ENCODE results near the gene PAGE4.

Gene PAGE4

DNA sequence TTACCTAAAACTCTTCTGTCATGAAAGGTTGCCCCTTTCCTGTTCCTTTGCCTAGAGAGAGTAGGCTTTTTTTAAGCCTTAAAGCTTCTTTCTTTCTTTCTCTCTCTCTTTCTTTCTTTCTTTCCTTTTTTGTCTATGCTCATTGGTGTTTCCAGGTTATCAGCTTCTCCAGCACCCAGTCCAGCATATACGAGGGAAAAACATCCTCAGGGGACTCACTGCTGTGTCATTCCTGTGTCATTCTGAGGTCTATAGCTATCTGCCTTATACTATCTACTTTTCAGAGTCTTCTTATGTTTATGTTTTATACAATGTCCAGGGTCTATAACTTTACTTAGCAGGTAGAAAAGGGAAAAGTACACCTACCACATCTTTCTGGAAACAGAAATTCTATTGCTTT lies 39.6 kb downstream of the PAGE4 start:
- DNase-seq (ENCODE audit: low read depth, low spot score), result no peak

DNA sequence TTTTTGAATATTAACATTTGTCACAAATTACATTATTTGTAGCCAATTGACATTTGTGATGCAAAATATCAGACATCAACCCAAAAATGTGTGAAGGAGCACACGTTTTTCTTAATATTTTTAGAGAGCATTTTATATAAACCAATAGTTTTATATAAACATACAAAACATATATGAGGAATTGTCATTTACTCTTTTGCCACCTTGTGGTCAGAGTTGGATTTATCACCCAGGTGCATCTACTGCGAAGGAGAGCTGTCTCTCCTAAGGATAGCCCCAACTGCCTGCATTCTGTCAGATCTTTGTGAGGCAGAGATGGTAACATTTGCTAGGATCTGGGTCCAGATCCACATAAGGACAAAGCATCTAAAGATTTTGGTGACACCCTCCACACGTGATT lies 47.6 kb downstream of the PAGE4 start:
- peak; percentile 44 for DNase-seq (ENCODE audit: low read depth, low spot score)

DNA sequence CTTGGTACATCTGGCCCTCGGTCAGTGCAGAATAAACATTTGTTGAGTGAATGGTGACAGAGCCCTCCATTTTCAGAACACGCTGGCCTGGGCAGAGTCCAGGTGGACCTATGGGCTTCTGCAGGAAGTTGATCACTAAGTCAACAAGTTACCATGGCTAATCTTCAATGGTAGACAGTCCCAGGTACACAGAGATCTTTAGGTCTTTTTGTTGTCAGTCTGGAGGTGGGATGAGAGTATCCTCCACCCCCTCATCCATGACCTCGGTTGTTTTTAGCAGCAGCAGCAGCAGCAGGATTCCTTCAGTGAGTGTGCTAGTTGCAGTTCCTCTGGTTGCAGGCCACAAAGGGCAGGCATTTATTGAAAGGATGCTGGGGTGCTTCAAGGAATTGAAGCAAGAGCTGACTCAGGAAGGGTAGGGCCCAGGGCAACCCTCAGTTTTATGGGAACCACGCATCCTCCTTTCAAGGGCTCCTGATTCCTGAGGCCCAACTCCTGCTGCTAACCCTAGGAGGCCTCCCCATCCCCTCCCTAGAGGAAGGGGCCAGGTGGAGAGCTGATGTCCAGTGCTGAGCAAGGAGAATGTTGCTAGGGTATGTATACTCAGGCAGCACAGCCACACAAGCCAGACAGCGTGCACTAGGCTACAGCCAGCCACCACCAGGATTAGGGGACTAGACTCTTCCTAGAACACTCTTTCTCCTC lies 48.4 kb downstream of the PAGE4 start:
- no peak for DNase-seq (ENCODE audit: low read depth, low spot score)

DNA sequence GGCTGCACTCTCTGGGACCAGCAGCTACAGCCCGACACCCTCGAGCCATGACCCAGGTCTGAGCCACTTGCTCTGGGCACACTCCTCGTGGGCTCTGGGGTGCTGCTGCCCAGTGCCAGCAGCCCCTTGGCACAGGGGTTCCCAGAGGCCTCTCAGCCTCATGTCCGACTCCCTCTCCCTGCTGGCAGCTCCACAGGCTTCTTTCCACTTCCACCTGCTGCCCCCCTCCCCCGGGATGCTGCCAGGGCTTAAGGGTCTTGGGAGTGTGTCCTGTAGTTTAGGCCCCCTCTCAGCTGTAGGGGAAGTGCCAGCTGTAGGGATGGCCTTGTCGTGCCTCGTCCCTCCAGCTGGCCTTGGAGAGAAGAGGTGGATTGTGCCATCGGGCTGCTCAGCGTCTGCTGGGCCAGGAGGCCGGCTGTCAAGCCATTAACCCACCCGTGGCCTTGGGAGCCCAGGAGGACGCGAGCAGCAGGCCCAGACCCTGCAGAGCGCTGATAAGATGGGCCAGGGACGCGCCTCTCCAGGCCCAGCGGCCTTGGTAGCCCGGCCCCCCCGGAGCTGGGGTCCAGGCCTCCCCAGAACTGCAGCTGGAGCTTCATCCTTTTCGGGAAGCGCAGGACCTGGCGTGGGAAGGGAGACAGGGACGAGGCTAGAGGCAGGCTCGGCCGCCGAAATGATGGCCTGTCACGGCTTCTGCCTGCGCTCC lies 49.2 kb downstream of the PAGE4 start:
- peak; percentile 18 for DNase-seq (ENCODE audit: low read depth, low spot score)

DNA sequence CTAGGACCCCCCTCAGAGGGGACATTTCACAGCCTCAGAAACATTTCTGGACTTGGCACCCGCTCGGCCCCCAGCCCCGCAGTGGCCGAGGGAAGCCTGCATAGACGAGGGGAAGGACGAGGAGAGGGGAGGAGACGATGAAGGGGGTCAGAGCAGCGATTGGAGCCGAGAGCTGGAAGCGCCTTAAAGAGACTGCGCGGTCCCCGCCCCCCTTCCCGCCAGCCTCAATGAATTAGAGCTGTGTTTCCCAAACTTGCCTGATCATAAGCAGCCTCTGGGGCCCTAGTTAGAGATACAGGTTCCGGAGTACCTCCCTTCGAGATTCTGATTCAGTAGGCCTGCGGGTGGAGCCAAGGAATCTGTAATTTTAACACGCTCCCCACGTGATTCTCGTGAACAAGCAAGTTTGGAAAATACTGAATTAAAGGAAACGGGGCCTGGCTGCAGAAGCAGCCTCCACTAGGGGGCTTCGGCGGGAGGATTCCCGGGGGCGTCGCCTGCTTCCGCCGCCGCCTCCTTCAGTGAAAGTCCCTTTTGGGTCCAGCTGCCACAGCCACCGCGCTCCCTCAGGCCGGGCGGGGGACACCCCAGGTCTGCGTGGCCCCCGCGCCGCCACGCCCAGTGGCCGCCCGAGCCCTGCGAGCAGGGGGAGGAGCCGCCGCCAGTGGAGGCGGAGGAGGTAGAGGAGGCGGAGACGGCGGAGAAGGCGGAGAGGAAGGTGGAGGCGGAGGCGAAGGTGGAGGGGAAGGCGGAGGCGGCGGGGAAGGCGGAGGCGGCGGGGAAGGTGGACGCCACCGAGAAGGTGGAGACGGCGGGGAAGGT lies 49.9 kb downstream of the PAGE4 start, which contains the start of gene USP27X:
USP27X (plus strand) TSS at position 651 of the 822 bp plus-strand sequence. CDS start 824 bp downstream, outside the sequence.
- DNase-seq (ENCODE audit: low read depth, low spot score), result peak; percentile 84

DNA sequence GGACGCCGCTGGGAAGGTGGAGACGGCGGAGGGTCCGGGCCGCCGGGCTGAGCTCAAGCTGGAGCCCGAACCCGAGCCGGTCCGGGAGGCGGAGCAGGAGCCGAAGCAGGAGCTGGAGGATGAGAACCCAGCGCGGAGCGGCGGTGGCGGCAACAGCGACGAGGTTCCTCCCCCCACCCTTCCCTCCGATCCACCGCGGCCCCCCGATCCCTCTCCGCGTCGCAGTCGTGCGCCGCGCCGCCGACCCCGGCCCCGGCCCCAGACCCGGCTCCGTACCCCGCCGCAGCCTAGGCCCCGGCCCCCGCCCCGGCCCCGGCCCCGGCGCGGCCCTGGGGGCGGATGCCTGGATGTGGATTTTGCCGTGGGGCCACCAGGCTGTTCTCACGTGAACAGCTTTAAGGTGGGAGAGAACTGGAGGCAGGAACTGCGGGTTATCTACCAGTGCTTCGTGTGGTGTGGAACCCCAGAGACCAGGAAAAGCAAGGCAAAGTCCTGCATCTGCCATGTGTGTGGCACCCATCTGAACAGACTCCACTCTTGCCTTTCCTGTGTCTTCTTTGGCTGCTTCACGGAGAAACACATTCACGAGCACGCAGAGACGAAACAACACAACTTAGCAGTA lies 50.7 kb downstream of the PAGE4 start:
- DNase-seq (ENCODE audit: low read depth, low spot score), result peak; percentile 7

DNA sequence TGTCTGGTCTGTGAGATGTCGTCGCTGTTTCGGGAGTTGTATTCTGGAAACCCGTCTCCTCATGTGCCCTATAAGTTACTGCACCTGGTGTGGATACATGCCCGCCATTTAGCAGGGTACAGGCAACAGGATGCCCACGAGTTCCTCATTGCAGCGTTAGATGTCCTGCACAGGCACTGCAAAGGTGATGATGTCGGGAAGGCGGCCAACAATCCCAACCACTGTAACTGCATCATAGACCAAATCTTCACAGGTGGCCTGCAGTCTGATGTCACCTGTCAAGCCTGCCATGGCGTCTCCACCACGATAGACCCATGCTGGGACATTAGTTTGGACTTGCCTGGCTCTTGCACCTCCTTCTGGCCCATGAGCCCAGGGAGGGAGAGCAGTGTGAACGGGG lies 51.6 kb downstream of the PAGE4 start:
- DNase-seq (ENCODE audit: low read depth, low spot score), result no peak

Data from astrocyte of the hippocampus (primary cell).